ENCODE measurements around the gene MELK.
A peak's percentile ranks its signal among the peaks of the same experiment; 100 is the strongest.

DNA sequence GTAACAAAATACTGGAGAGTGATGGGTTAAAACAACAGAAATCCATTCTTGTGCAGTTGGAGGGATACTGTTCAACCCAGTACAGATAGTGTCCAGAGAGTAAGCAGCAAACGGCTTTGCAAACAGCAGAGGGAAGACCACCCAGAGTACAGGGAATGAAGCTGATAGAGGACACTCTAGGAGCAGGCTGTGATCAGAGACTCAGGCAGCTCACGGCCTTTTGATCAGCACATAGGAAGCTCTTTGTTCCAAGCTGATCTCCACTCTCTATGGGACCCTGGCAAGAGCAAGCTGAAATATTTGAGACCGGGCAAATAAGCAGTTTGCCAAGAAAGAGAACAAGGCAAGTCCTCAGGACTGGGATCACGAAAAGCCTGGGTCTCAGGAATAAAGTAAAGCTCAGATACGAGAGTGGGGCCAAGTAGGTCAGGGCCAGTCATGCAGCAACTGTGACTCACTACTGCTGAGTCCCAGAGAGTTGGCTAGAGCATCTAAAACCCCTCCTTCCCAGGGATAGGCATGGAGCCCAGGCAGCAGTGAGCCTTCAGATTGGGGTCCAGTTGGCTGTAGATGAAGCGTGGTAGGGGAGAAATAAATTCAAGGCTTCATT, 52.4 kb downstream of the MELK start:
- no peak for TF ChIP-seq RAD21 (IDR thresholded peaks at IDR 0.05; ENCODE audit: low read length)
- TF ChIP-seq CTCF (conservative IDR thresholded peaks at IDR 0.05; ENCODE audit: low read depth, low read length), result no peak
- peak; percentile 83 for TF ChIP-seq FOS (IDR thresholded peaks at IDR 0.05; ENCODE audit: low read depth, low read length)
- TF ChIP-seq POLR2A (IDR thresholded peaks at IDR 0.05; ENCODE audit: low read depth, low read length), result no peak
- TF ChIP-seq CHD1 (IDR thresholded peaks at IDR 0.05; ENCODE audit: low read depth, low read length), result no peak
- no peak for TF ChIP-seq RCOR1 (IDR thresholded peaks at IDR 0.05; ENCODE audit: insufficient replicate concordance, low read length)
- TF ChIP-seq CEBPB (IDR thresholded peaks at IDR 0.05; ENCODE audit: low read depth, low read length), result no peak
- TF ChIP-seq RFX5 (IDR thresholded peaks at IDR 0.05; ENCODE audit: low read depth, low read length), result no peak
- no peak for TF ChIP-seq MAFK (IDR thresholded peaks at IDR 0.05; ENCODE audit: low read depth, low read length)
- TF ChIP-seq USF2 (IDR thresholded peaks at IDR 0.05; ENCODE audit: low read depth, low read length), result no peak
- TF ChIP-seq MXI1 (IDR thresholded peaks at IDR 0.05; ENCODE audit: borderline replicate concordance, low read depth, low read length), result no peak
- no peak for TF ChIP-seq SMC3 (IDR thresholded peaks at IDR 0.05; ENCODE audit: low read depth, low read length)
- TF ChIP-seq BHLHE40 (IDR thresholded peaks at IDR 0.05; ENCODE audit: low read depth, low read length), result no peak
- no peak for TF ChIP-seq MAZ (IDR thresholded peaks at IDR 0.05; ENCODE audit: borderline replicate concordance, low read depth, low read length)
